Cardiac fibroblast (primary cell): ENCODE data around the gene ELK1.

Experiments used
- DNase-seq, 2 donors: peaks; one replicate each; pipeline versions ENCODE4 v3.0.0 to v3.0.0-alpha.2; 2010; ENCODE audit warnings: low read depth in 2 of 2
- H3K4me3 ChIP-seq, 2 donors: replicated peaks in 1 of 2; 1 replicate in 1 of 2; 2 replicates in 1 of 2; pipeline ENCODE4 v1.5.1; 2011; ENCODE audit warnings: low read depth in 2 of 2, low read length in 2 of 2, mild to moderate bottlenecking in 2 of 2, moderate library complexity in 1 of 2
- CTCF ChIP-seq: IDR thresholded peaks from one replicate; pipeline ENCODE4 v1.5.1; 2011; ENCODE audit warnings: low read depth, mild to moderate bottlenecking, low read length, inconsistent platforms

ELK1 gene

GRCh38 chrX:47587091-47587891 lies 63.1 kb downstream of the ELK1 start:
- H3K4me3 ChIP-seq = no peak overlapping the region
- TF ChIP-seq CTCF = no peak
- DNase-seq = peak; percentile 38 to 46

GRCh38 chrX:47586043-47586787 lies 64.1 kb downstream of the ELK1 start:
- peak overlapping the region; percentile 67 to 74 for H3K4me3 ChIP-seq
- no peak for DNase-seq

More at GRCh38 chrX:47586043-47586787, 64.1 kb downstream of the ELK1 start:
- no peak for TF ChIP-seq CTCF
